CD14-positive monocyte (primary cell): ENCODE measurements around the gene ARAP2. TPM values are rescaled to one million over a fixed set of nuclear protein-coding genes. Genes with fewer than 3 reads are reported as not detected.

ENCODE experiments used
- DNase-seq, 3 donors: peaks; one replicate each; pipeline ENCODE4 v3.0.0-alpha.2; 2011 to 2022
- H2AFZ ChIP-seq: 2 replicates; pipeline ENCODE4 v1.6.0; 2012; ENCODE audit warnings: mild to moderate bottlenecking, low read depth, low read length, inconsistent platforms; ENCODE audit not compliant: insufficient read depth, poor library complexity, severe bottlenecking
- H3K27ac ChIP-seq, 2 donors: 1 replicate in 1 of 2; 2 replicates in 1 of 2; pipeline ENCODE4 v1.5.1; 2012 to 2013; ENCODE audit warnings: low read length in 2 of 2, control low read depth in 1 of 2, inconsistent platforms in 1 of 2, low read depth in 1 of 2, mild to moderate bottlenecking in 1 of 2
- H3K27me3 ChIP-seq, 2 donors: one replicate each; pipeline versions ENCODE4 v1.6.0 to v1.6.1; 2011 to 2013; ENCODE audit warnings: low read length in 2 of 2; ENCODE audit not compliant: control insufficient read depth in 2 of 2, insufficient read depth in 2 of 2
- H3K36me3 ChIP-seq, 2 donors: replicated peaks in 1 of 2; 1 replicate in 1 of 2; 2 replicates in 1 of 2; pipeline versions ENCODE4 v1.5.1 to v1.6.1; 2012 to 2013; ENCODE audit warnings: low read length in 2 of 2, control low read depth in 1 of 2, inconsistent platforms in 1 of 2, mild to moderate bottlenecking in 1 of 2; ENCODE audit not compliant: insufficient read depth in 2 of 2, control insufficient read depth in 1 of 2
- H3K4me1 ChIP-seq, 2 donors: 1 replicate in 1 of 2; 2 replicates in 1 of 2; pipeline versions ENCODE4 v1.5.1 to v1.6.1; 2012 to 2013; ENCODE audit warnings: low read length in 2 of 2, control low read depth in 1 of 2, inconsistent platforms in 1 of 2, mild to moderate bottlenecking in 1 of 2, moderate library complexity in 1 of 2; ENCODE audit not compliant: insufficient read depth in 2 of 2, control insufficient read depth in 1 of 2
- H3K4me2 ChIP-seq: replicated peaks from 2 replicates; pipeline ENCODE3; 2012; ENCODE audit warnings: low read length, moderate library complexity, mild to moderate bottlenecking; ENCODE audit not compliant: poor library complexity, severe bottlenecking; ENCODE audit errors: extremely low read depth
- H3K4me3 ChIP-seq, 3 experiments: fragments of 200-600 bp in 1 of 3; sonication (generic) in 1 of 3; replicated peaks in 1 of 3; 1 replicate in 2 of 3; 2 replicates in 1 of 3; pipeline ENCODE4 v1.5.1; 2011 to 2013; ENCODE audit warnings: low read length in 3 of 3, mild to moderate bottlenecking in 3 of 3, control low read depth in 2 of 3, low read depth in 2 of 3, inconsistent platforms in 1 of 3, moderate library complexity in 1 of 3
- H3K79me2 ChIP-seq: 2 replicates; pipeline ENCODE4 v1.6.0; 2012; ENCODE audit warnings: mild to moderate bottlenecking, control low read depth, inconsistent platforms, low read length, moderate library complexity; ENCODE audit not compliant: insufficient read depth
- H3K9ac ChIP-seq: 2 replicates; pipeline ENCODE4 v1.6.0; 2017; ENCODE audit warnings: low read length, mild to moderate bottlenecking; ENCODE audit not compliant: insufficient read depth, poor library complexity, severe bottlenecking
- H3K9me3 ChIP-seq, 2 donors: replicated peaks in 1 of 2; 1 replicate in 1 of 2; 2 replicates in 1 of 2; pipeline versions ENCODE4 v1.5.1 to v1.6.1; 2012 to 2013; ENCODE audit warnings: low read length in 2 of 2, control low read depth in 1 of 2; ENCODE audit not compliant: control insufficient read depth in 1 of 2, insufficient read depth in 1 of 2
- H4K20me1 ChIP-seq: 2 replicates; pipeline ENCODE4 v1.6.0; 2012; ENCODE audit warnings: mild to moderate bottlenecking, low read length, control low read depth, moderate library complexity; ENCODE audit not compliant: insufficient read depth
- H3K27ac Mint-ChIP-seq, 7 donors: one replicate each; pipeline ENCODE4 v1.8.0; 2020; ENCODE audit warnings: mild to moderate bottlenecking in 7 of 7, mixed read lengths in 7 of 7, moderate library complexity in 6 of 7, inconsistent platforms in 2 of 7
- H3K27me3 Mint-ChIP-seq, 3 donors: one replicate each; pipeline ENCODE4 v1.8.0; 2021 to 2022; ENCODE audit warnings: low read depth in 3 of 3, mild to moderate bottlenecking in 3 of 3, mixed read lengths in 3 of 3, moderate library complexity in 3 of 3, inconsistent platforms in 1 of 3
- H3K36me3 Mint-ChIP-seq, 2 donors: one replicate each; pipeline ENCODE4 v1.8.0; 2020; ENCODE audit warnings: mixed read lengths in 2 of 2, inconsistent platforms in 1 of 2, mild to moderate bottlenecking in 1 of 2
- H3K4me1 Mint-ChIP-seq: one replicate; pipeline ENCODE4 v1.8.0; 2020; ENCODE audit warnings: mild to moderate bottlenecking, mixed read lengths
- H3K4me3 Mint-ChIP-seq, 2 donors: one replicate each; pipeline ENCODE4 v1.8.0; 2020; ENCODE audit warnings: mild to moderate bottlenecking in 2 of 2, mixed read lengths in 2 of 2, moderate library complexity in 1 of 2
- H3K9me3 Mint-ChIP-seq, 7 donors: one replicate each; pipeline ENCODE4 v1.8.0; 2020 to 2022; ENCODE audit warnings: mixed read lengths in 7 of 7, mild to moderate bottlenecking in 6 of 7, moderate library complexity in 6 of 7, inconsistent platforms in 2 of 7
- WGBS: methylation state at CpG from one replicate; pipeline ENCODE4 v1.1.5; 2013; ENCODE audit warnings: missing lambda C conversion rate; ENCODE audit not compliant: insufficient coverage; 5-methylcytosine and 5-hydroxymethylcytosine counted together
- intact Hi-C, 2 donors: fragments of 100-400 bp; cut with micrococcal nuclease; formaldehyde crosslinking; loops; one replicate each; pipeline versions ENCODE4 v1.15.0 to v1.15.1; 2023
- polyA plus RNA-seq, 3 donors: library from polyadenylated mRNA; depleted of rRNA in 1 of 3; unstranded in 2 of 3; stranded (reverse) in 1 of 3; fragments of 300-500 nt in 2 of 3; fragments of >200 nt in 1 of 3; fragmentation: Illumina TruSeq in 2 of 3; gene quantifications; 1 replicate in 2 of 3; 2 replicates in 1 of 3; pipeline ENCODE4 v1.2.3, GENCODE V29; 2012 to 2021
- TF ChIP-seq, protein P1 (sequence below): fragments of 200-600 bp; IDR thresholded peaks from one replicate; pipeline ENCODE4 v1.8.0; 2022; ENCODE audit warnings: antibody characterized with exemption, mild to moderate bottlenecking

ARAP2 gene
- polyA plus RNA-seq, 3 donors, result 4.6 to 17.7 (median 5.6) TPM

DNA sequence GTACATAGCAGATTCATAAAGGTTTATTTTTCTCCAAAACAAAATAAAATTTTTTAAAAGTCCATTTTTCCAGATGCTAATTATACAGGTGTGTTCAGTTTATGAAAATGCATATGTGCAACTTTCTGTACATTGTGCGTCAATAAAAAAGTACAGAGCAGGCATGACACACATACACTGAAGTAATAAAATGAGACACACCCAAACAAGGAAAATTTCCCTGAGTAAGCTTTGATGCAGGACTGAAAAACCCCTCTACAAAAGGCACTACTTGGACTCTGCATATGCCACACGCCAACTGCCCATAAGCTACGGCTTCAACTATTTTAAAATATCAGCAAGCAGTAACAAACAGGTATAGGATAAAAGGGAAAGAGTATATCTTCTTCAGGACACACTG, 13.8 kb downstream of the ARAP2 start:
- no peak overlapping the region for H3K4me3 Mint-ChIP-seq
- Histone ChIP-seq H3K36me3 (peaks cover 5 to 27% of the 10 kb centered on the region in 2 donors), H3K79me2 (peaks cover 63% of the 10 kb centered on the region), H3K9me3 (peaks cover 0 to 4% of the 10 kb centered on the region in 2 donors), H4K20me1 (peaks cover 93% of the 10 kb centered on the region), H3K27me3 (no peaks in the 10 kb centered on the region), H3K4me3 (no peak overlapping the region), H3K4me2 (no peak overlapping the region), H3K27ac (no peak overlapping the region), H2AFZ (no peak overlapping the region), H3K9ac (no peak overlapping the region), H3K4me1 (no peaks in the 10 kb centered on the region)
- peaks cover 0 to 13% (median 6%) of the 10 kb centered on the region in 7 donors for H3K9me3 Mint-ChIP-seq
- peaks cover 18% of the 10 kb centered on the region for H3K4me1 Mint-ChIP-seq
- peaks cover 26 to 46% of the 10 kb centered on the region in 2 donors for H3K36me3 Mint-ChIP-seq
- no peak for DNase-seq
- TF ChIP-seq, protein P1, sequence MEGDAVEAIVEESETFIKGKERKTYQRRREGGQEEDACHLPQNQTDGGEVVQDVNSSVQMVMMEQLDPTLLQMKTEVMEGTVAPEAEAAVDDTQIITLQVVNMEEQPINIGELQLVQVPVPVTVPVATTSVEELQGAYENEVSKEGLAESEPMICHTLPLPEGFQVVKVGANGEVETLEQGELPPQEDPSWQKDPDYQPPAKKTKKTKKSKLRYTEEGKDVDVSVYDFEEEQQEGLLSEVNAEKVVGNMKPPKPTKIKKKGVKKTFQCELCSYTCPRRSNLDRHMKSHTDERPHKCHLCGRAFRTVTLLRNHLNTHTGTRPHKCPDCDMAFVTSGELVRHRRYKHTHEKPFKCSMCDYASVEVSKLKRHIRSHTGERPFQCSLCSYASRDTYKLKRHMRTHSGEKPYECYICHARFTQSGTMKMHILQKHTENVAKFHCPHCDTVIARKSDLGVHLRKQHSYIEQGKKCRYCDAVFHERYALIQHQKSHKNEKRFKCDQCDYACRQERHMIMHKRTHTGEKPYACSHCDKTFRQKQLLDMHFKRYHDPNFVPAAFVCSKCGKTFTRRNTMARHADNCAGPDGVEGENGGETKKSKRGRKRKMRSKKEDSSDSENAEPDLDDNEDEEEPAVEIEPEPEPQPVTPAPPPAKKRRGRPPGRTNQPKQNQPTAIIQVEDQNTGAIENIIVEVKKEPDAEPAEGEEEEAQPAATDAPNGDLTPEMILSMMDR, result no peak
- intact Hi-C loops, result no loop called here
- no peak overlapping the region for H3K27ac Mint-ChIP-seq
- H3K27me3 Mint-ChIP-seq, result peaks cover 0 to 2% (median 0%) of the 10 kb centered on the region in 3 donors
- WGBS, result 100% methylated on average over 1 of the region's 3 CpGs

DNA sequence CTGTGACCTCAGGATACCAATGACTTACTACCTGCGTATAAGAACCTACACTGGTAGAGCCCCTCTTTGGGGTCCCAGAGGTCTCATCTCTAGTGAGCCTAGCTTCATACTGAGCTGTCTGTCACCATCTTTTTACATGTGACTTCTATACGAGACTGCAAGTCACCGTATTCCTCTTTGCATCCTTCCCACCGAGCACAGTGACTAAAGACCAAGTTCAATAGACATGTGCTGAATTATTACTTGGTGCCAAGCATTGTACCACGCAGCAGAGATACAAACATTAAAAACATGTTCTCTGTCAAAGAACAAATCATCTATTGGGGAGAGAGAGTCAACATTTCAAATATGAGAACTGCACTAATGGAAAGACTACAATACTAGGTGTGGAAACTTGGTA, 16.4 kb downstream of the ARAP2 start:
- H3K4me3 Mint-ChIP-seq, result no peak overlapping the region
- no peak overlapping the region for H3K27ac ChIP-seq
- no peak overlapping the region for H3K27ac Mint-ChIP-seq

More for the DNA sequence above, 16.4 kb downstream of the ARAP2 start:
- H4K20me1 ChIP-seq, result peaks cover 87% of the 10 kb centered on the region
- Mint-ChIP-seq H3K9me3 (peaks cover 0 to 5% (median 3%) of the 10 kb centered on the region in 7 donors), H3K36me3 (peaks cover 9 to 28% of the 10 kb centered on the region in 2 donors), H3K4me1 (peaks cover 23% of the 10 kb centered on the region), H3K27me3 (no peaks in the 10 kb centered on the region)
- no peak overlapping the region for H3K4me2 ChIP-seq
- TF ChIP-seq, protein P1, result no peak
- peaks cover 0 to 8% of the 10 kb centered on the region in 2 donors for H3K4me1 ChIP-seq
- no peak overlapping the region for H2AFZ ChIP-seq
- no peak overlapping the region for H3K4me3 ChIP-seq
- H3K27me3 ChIP-seq, result no peaks in the 10 kb centered on the region
- no peaks in the 10 kb centered on the region for H3K9me3 ChIP-seq
- peaks cover 56% of the 10 kb centered on the region for H3K79me2 ChIP-seq
- intact Hi-C loops, result no loop called here
- DNase-seq, result no peak
- H3K36me3 ChIP-seq, result peaks cover 5 to 23% of the 10 kb centered on the region in 2 donors
- 63% methylated on average over 4 of the region's 5 CpGs for WGBS
- no peak overlapping the region for H3K9ac ChIP-seq
